GM19463 (cell line): Measurements from ENCODE around the gene PANX2.
"Not testable (repeated sequence)": the region's sequence is repeated elsewhere in the genome, so short reads cannot be mapped to it uniquely, and the experiment has no call there.

Experiments
- ATAC-seq: cut with Tn5 transposase; IDR thresholded peaks from one replicate; pipeline ENCODE4 v1.9.1; 2021; ENCODE audit warnings: mild to moderate bottlenecking, moderate library complexity; ENCODE audit not compliant: unreplicated experiment

The PANX2 gene

DNA sequence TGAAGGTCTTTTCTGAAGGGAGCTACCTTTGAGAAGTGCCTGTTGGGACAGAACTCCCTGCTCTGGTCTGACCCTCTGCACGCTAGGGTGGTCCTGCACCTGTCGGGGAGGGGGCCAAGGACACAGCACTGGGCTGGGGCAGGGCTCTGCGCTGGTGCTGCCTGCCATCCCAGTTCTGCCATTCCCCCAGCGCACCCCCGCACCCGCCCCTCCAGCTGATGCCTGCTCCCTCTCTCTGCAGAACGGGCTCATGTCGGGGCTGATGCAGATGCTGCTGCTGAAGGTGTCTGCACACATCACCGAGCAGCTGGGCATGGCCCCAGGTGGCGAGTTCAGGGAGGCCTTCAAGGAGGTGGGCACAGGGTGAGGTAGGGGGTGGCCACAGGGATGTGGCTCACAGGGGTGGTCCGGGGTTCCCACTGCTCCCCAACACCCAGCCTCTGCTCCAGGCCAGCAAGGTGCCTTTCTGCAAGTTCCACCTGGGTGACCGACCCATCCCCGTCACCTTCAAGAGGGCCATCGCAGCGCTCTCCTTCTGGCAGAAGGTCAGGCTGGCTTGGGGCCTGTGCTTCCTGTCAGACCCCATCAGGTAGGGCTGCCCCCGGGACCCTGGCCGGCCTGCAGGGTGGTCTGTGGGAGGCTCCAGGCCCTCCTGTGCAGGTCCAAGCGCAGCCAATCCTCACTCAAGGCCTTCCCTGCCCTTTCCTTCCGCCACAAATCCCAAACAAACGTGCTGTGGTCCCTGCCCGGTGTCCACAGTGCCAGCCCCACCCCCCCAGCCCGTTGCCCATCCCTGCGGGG, 26.7 kb downstream of the PANX2 start:
- no peak for ATAC-seq

DNA sequence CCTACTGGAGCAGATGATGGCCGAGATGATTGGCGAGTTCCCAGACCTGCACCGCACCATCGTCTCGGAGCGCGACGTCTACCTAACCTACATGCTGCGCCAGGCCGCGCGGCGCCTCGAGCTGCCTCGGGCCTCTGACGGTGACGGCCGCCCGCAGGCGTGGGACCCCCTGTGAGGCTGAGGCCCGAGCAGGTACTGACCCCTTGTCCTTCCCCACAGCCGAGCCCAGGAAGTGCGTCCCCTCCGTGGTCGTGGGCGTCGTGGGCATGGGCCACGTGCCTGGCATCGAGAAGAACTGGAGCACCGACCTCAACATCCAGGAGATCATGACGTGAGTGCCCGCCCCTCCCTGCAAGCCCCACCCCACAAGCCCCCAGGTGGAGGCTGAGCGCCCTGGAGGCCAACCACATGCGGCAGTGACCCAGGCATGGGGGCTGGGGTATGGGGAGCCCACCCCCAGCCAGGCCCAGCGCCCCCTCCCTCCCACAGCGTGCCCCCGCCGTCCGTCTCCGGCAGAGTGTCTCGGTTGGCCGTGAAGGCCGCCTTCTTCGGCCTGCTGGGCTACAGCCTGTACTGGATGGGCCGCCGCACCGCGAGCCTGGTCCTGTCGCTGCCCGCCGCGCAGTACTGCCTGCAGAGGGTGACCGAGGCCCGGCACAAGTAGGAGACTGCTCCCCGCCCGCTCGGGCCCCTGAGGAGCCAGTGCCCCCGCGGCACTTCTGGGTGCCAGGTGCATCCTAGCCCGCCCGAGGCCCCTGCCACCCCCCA, 27.5 kb downstream of the PANX2 start:
- no peak for ATAC-seq

DNA sequence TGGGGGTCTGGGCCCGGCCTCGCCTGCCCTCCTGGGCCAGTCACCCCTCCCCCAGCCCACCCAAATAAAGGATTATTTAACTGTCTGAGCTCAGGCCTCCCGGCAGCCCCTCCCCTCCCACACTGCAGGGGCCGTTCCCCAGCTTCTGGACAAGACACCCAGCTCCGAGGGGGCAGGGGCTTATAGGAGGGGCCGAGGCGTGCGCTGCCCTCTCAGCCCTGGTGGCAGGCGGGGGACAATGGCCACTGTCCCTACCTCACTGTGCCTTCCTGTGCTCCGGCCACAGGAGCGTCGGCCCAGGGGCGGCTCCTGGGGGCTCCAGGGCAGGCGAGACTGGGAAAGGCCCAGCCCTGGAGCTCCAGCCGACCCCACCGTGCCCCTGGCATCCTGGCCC, 28.1 kb downstream of the PANX2 start:
- ATAC-seq: no peak

DNA sequence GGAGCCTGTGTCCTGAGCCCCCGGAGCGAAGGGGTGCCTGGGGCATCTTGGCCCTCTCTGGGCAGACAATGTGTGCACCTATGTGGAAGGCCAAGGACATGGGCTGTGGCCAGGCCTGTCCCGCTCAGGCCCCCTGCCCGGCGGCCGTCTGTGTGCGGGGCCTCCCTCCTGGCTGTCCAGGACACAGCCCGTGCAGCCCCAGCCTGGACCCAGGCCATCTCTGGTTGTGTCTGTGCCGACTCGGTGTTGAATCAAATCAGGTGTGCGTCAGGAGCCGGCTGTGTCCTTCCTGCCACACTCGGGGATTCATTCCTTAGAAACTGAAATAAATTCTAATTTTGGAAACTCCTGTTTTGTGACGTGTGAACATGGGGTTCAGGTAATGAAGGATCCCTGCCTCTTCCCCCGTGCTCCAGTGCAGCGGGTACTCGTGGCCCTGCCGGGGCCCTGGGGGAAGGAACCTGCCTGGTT, 28.8 kb downstream of the PANX2 start:
- ATAC-seq: no peak

DNA sequence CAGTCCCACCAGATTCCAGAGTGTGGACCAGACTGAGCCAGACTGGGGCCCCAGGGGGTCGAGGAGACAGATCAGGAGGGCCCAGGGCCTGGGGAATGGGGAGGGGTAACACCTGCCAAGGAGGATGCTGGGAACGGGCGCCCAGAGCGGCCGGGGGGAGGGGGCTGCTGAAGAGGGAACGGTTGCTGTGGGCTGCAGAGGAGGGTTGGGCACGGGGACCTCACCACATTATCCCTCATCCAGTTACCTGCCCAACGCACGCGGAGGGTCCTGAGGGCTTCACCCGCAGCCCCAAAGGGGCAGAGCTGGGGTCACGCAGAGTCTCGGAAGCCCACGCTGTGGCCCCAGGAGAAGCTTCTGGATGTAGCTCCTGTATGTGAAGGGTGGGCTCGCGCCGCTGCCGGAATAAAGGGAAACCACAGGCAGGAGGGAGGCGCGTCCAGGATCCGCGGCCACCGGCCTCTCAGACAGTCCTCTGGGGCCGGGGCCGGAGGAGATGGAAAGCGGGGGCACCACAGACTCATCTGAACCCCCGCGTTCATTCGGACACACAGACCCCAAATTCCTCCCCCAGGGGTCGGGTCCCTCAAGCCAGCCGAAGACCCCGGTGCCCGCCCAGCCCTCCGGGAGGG, 29.4 kb downstream of the PANX2 start:
- no peak for ATAC-seq

DNA sequence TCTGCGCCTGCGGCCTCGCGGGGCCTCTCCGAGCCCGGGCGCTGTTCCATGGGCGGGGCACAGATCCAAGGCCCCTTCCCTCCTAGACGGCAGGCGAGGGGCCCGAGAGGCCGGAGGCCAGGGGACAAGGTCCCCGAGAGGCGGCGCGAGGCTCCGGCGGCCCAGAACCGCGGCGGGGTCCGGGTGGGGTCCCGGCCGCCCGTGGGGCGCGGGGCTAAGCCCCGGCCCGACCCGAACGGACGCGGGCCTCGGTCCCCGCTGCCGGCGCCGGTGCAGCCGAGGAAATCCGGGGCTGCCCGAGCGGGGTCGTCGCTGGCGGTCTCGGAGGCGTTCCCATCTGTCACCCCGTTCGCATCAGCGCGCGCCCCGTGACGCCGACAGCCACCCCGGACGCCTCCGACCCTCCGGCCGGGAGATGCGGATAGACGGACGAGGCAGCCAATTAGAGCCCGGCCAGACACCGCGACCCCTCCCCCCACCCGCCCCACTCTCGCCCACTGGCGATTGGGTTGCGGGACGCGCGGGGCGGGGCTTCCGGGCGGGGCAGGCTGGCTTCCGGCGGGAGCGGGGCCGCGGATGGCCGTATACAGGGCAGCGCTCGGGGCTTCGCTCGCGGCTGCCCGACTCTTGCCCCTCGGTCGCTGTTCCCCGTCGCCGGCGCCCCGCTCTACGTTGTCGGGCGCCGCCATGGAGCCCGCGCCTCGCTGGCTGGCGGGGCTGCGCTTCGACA, 30.1 kb downstream of the PANX2 start, which contains the start of gene SELENOO:
TSS of gene SELENOO (plus strand) at position 551 of the 730 bp plus-strand sequence. CDS start at position 577, 26 bp downstream.
- ATAC-seq: peak; percentile 74

DNA sequence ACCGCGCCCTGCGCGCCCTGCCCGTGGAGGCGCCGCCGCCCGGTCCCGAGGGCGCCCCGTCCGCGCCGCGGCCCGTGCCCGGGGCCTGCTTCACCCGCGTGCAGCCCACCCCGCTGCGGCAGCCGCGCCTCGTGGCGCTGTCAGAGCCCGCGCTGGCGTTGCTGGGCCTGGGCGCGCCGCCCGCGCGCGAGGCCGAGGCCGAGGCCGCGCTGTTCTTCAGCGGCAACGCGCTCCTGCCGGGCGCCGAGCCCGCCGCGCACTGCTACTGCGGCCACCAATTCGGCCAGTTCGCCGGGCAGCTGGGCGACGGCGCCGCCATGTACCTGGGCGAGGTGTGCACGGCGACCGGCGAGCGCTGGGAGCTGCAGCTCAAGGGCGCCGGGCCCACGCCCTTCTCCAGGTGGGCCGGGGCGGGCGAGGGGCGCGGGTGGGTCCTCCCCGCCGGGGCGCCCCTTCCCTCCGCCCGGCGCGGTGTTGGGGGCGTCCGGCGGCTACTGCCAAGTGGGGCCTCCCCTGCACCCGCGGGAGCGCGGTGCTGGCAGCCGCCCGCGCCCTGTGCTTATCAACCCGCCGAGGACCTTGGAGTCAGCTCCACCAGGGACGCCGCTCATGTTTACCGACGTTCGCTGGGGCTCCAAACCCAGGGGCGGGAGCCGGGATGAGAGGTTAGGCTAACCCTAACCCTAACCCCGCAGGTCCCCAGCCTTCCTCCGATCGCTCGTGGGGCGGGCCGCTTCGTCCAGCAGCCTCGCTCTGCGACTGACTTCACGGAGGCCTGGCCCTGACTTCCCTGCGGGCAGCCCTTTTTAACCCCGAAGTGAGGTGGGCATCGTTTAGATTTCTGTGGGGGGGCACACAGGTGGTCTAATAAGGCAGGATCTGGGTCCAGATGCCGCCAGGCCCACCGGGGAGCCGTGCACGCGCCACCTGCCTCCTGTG, 30.9 kb downstream of the PANX2 start:
- ATAC-seq: peak; percentile 20

DNA sequence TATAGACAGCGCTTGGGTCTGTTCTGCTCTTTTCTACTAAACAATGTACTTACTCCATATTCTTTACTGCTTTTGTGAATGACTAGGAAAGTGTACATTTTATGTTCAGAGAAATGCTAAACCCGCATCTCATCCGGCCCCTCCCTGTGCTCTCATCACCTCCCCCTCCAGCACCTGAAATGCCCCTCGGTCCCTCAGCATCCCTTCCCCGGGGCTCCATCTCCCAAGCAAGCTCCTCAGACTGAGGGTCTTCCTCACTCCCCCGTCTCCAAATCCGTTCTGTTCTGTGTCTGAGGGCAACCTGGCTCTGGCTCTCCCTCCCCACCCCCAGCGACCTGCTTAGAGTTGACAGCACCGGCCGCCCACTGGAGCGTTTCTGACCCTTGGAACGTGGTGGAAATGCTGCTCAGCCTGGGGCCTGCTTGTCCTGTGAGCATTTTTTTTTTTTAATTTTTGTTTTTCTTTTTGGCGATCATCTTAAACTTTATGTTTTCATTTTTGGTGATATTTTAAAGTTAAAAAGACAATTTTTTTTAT, 31.7 kb downstream of the PANX2 start:
- no peak for ATAC-seq

DNA sequence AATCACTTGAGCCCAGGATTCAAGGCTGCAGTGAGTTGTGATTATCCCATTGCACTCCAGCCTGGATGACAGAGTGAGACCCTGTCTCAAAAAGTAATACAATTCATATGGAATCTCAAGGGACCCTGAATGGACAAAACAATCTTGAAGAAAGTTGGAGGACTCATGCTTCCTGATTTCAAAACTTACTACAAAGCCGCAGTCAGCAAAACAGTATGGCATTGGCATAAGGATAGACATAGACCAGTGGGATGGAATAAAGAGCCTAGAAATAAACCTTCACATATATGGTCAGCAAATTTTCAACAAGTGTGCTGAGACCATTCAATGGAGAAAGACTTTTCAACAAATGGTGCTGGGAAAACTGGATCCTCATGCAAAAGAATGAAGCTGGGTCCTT, 32.8 kb downstream of the PANX2 start:
- no peak for ATAC-seq

DNA sequence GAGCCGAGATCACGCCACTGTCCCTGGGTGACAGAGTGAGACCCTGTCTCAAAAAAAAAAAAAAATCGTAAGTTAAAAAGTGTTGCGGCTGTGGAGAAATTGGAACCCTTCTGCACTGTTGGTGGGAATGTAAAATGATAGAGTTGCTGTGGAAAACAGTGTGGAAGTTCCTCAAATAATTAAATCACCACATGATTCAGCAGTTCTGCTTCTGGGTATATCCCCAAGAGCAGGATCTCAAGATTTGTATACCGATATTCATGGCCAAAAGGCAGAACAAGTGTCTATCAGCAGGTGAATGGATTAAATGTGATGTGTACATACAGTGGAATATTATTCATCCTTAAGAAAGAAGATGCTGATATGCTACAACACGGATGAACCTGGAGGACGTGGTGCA, 34.0 kb downstream of the PANX2 start:
- ATAC-seq: no peak

DNA sequence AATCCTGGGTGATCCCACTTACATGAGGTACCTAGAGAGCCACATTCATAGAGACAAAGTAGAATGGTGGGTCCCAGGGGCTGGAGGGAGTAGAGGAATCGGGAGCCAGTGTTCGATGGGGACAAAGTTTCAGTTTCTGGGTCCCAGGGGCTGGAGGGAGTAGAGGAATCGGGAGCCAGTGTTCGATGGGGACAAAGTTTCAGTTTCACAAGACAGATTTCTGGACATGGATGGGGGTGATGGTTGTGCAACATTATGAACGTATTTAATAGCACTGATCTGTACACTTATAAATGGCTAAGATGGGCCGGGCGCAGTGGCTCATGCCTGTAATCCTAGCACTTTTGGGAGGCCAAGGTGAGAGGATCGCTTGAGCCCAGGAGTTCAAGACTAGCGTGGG, 34.5 kb downstream of the PANX2 start:
- not testable (repeated sequence) for ATAC-seq

DNA sequence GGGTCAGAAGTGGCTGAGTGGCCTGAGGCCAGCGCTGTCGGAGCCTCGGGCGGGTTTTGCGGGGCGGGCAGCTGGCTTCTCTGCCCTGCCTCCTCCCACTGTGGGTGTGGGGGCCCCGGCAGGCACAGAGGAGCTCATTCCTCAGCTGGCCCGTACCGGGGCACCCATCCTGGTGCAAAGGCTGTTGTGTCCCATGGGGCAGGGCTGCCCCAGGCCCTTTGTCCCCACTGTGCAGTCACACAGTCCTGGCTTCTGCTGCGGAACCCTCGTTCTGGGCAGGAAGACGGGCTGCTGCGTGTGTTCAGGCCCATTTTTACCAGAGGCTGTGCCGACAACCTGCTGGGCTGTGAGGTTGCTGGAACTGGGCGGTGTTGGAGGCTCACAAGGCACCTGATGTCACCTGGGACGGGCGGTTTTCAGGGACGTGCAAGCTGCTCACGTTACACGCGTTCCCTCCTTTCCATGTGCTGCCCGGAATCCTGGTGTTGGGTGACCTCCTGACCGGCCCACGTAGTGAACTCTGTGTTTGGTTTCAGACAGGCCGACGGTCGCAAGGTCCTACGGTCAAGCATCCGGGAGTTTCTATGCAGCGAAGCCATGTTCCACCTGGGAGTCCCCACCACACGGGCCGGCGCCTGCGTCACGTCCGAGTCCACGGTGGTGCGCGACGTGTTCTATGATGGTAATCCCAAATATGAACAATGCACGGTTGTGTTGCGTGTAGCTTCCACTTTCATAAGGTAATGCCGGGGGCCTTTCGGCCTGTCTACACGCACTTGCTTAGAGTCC, 35.4 kb downstream of the PANX2 start:
- no peak for ATAC-seq

DNA sequence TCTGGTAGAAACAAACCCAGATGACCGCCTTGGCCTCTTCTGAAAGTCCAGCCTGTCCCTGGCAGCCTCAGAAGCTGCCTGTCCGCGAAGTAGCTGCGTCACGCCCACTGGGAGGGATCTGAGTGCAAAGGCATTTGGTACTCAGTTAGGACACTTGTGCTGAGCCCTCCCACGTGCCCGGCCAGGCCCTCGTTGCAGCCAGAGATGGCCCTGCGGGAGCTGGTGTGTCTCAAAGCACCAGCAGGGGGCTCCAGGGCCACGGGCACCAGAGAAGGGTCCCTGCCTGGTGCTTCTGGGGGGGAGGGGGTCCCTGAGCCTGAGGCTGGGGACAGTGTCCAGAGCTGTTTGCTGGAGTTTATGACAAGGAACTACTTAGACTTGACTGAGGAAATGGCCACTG, 36.1 kb downstream of the PANX2 start:
- ATAC-seq: no peak

DNA sequence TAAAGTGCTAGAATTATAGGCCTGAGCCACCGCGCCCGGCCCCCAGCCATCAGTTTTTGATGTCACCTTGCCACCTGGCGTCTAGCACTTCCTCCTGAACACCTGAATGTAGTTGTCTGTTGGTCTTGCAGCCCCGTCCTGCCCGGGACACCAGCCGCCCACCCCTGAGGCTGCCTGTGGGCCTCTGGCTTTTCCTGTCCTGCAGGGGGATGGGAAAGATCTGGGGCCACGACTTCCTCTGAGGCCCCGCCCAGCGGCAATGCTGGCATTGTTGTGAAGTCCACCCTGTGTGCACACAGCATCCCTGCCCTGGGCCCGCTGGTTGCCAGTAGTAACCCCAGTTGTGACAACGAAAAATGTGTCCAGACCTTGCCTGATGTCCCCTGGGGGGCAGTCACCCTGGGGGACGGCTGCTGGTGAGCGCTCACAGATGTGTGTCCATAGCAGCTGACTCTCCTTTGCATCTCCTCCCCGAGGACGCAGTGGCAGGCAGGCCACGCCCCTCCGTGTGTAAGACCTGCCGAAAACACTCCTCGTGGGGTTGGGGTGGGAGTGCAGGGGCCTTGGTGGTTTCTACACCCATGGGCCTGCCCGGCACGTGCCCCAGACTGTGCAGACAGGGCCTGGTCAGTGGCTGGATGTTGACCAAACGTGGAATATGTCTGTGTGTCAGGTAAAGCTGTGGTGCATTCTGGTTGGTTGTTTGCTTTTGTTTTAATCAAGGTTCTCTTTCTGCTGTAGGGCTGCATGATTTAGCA, 37.0 kb downstream of the PANX2 start:
- ATAC-seq: no peak

DNA sequence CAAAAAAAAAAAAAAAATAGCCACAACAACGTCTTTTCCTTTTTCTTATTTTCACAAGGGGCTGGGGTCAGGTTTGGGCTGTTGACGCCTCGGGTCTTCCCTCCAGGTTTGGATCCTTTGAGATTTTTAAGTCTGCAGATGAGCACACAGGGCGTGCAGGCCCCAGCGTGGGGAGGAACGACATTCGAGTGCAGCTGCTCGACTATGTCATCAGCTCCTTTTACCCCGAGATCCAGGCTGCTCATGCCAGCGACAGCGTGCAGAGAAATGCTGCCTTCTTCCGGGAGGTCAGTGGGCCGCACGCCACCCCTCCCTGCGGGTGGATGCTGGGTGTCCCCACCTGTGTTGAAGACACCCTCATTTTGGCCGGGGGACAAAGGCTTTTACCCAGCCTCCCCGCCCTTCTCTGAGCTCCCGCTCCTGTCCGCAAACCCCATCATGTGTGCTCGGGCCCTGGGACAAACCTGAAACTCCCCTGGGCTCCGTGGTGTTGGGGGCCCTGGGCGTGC, 38.0 kb downstream of the PANX2 start:
- no peak for ATAC-seq

DNA sequence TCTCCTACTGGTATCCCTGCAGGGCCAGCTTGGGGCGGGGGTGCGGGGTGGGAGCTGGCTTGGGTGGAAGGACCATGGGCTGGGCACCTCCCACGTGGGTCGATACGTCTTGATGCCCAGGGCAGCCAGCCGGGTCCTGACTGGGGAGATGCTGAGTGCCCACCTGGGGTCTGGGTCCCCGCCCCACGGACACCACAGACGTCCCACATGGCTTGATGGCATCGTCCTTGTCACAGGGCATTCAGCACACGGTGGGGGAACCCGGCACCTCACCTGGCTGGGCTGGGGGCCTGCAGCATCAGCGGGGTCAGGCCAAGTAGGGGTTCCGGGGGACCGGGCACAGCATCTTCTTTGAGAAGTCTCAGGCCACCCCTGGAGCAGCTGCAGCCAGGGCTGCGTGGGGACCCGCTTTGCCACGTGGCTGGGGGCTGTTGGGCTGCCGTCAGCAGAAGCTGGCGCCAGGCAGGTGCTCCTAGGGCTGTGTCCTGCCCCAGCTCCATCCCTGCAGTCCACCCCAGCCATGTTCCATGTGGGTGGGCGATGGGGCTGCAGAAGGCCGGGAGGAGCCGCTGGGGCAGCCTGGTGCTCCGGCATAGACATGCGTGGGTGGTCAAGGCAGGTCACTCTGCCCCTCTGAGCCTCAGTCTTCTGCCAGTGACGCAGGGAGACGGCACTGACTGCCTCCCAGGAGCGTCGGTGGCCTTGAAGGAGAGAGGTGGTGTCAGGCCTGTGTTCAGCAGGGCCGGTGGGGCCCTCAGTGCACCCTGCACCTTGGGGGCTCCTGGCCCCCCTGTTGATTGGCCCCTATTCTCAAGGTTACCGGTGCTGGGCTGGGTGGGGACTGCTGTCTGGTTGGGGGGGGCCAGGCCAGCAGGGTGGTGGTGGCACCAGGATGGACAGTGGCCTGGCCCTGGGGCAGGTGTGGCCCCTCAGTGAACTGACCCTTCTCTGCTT, 38.7 kb downstream of the PANX2 start:
- no peak for ATAC-seq

DNA sequence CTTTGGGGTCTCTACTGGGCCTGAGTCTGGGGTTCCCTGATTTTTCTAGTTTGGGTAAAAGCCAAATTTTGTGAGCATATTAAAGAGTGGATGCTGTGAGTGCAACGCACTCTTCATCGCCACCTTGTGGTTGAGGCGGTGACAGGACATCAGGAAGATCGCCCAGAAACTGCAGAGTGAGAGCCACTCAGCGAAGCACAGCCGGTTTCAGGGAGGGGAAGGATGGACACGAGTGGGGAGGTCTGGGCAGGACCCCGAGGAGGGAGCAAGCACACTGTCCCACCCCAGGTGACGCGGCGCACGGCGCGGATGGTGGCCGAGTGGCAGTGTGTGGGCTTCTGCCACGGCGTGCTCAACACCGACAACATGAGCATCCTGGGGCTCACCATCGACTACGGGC, 39.4 kb downstream of the PANX2 start:
- ATAC-seq: no peak
